Measurements from ENCODE around the gene ATAD3C.

DNA sequence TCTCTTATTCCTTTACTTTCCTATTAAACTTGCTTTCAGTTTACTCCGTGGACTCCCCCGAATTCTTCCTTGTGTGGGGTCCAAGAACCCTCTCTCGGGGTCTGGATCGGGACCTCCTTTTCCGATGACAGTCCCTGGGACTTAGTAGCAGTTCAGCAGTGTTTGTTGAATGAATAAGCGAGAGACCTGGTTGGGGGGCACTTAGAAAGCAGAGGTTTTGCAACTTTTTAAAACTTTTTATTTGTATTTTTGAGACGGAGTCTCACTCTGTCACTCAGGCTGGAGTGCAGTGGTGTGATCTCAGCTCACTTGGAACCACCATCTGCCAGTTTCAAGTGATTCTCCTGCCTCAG lies 26.3 kb upstream of the ATAD3C start:
- TF ChIP-seq, protein P1, sequence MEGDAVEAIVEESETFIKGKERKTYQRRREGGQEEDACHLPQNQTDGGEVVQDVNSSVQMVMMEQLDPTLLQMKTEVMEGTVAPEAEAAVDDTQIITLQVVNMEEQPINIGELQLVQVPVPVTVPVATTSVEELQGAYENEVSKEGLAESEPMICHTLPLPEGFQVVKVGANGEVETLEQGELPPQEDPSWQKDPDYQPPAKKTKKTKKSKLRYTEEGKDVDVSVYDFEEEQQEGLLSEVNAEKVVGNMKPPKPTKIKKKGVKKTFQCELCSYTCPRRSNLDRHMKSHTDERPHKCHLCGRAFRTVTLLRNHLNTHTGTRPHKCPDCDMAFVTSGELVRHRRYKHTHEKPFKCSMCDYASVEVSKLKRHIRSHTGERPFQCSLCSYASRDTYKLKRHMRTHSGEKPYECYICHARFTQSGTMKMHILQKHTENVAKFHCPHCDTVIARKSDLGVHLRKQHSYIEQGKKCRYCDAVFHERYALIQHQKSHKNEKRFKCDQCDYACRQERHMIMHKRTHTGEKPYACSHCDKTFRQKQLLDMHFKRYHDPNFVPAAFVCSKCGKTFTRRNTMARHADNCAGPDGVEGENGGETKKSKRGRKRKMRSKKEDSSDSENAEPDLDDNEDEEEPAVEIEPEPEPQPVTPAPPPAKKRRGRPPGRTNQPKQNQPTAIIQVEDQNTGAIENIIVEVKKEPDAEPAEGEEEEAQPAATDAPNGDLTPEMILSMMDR (IDR thresholded peaks at IDR 0.05) = no peak
- no peak for TF ChIP-seq POLR2A (IDR thresholded peaks at IDR 0.05)

All from adrenal gland (tissue), 5 donors.